CD8-positive, alpha-beta memory T cell (primary cell): ENCODE data around the gene TMEM238. TPM values are rescaled to one million over a fixed set of nuclear protein-coding genes. Genes with fewer than 3 reads are reported as not detected.
A peak's percentile ranks its signal among the peaks of the same experiment; 100 is the strongest.

ENCODE experiments used
- CTCF ChIA-PET: fragments of 350-600 bp; sonication (Branson Sonifier 250); formaldehyde crosslinking; loops from one replicate; lab custom pipeline; 2021; ENCODE audit warnings: antibody characterized with exemption; lab: Charles Lee
- POLR2A ChIA-PET: fragments of 350-600 bp; sonication (Branson Sonifier 250); formaldehyde crosslinking; loops from one replicate; lab custom pipeline; 2021; ENCODE audit warnings: antibody characterized with exemption; lab: Charles Lee
- DNase-seq, 5 donors: peaks; one replicate each; pipeline versions ENCODE4 v3.0.0 to v3.0.0-alpha.2; 2020 to 2022; ENCODE audit warnings: mixed read lengths in 1 of 5
- H3K27ac ChIP-seq: one replicate; pipeline ENCODE4 v1.7.0; 2013; ENCODE audit warnings: low read depth, mild to moderate bottlenecking, low read length, moderate library complexity
- H3K27me3 ChIP-seq: 2 replicates; pipeline ENCODE4 v1.7.0; 2013; ENCODE audit warnings: low read length, mild to moderate bottlenecking; ENCODE audit not compliant: insufficient read depth, poor library complexity, severe bottlenecking
- H3K36me3 ChIP-seq: 2 replicates; pipeline ENCODE4 v1.7.0; 2013; ENCODE audit warnings: mild to moderate bottlenecking, low read length, moderate library complexity; ENCODE audit not compliant: insufficient read depth
- H3K4me1 ChIP-seq: 2 replicates; pipeline ENCODE4 v1.7.0; 2013; ENCODE audit warnings: mild to moderate bottlenecking, low read length, moderate library complexity; ENCODE audit not compliant: insufficient read depth
- H3K4me3 ChIP-seq: 2 replicates; pipeline ENCODE4 v1.7.0; 2013; ENCODE audit warnings: mild to moderate bottlenecking, low read length
- H3K9me3 ChIP-seq: 2 replicates; pipeline ENCODE4 v1.7.0; 2013; ENCODE audit warnings: mild to moderate bottlenecking, low read length
- H3K27ac Mint-ChIP-seq, 8 donors: one replicate each; pipeline ENCODE4 v1.8.0; 2020 to 2021; ENCODE audit warnings: mixed read lengths in 8 of 8, mild to moderate bottlenecking in 6 of 8, inconsistent platforms in 3 of 8, moderate library complexity in 3 of 8
- H3K27me3 Mint-ChIP-seq, 2 donors: one replicate each; pipeline ENCODE4 v1.8.0; 2020 to 2021; ENCODE audit warnings: mixed read lengths in 2 of 2, mild to moderate bottlenecking in 1 of 2, moderate library complexity in 1 of 2
- H3K36me3 Mint-ChIP-seq, 3 donors: one replicate each; pipeline ENCODE4 v1.8.0; 2020 to 2021; ENCODE audit warnings: mixed read lengths in 3 of 3, inconsistent platforms in 1 of 3, mild to moderate bottlenecking in 1 of 3
- H3K4me1 Mint-ChIP-seq, 3 donors: one replicate each; pipeline ENCODE4 v1.8.0; 2020 to 2021; ENCODE audit warnings: mixed read lengths in 3 of 3, inconsistent platforms in 1 of 3, mild to moderate bottlenecking in 1 of 3
- H3K4me3 Mint-ChIP-seq, 7 donors: one replicate each; pipeline ENCODE4 v1.8.0; 2020 to 2021; ENCODE audit warnings: mixed read lengths in 7 of 7, mild to moderate bottlenecking in 6 of 7, moderate library complexity in 4 of 7, inconsistent platforms in 2 of 7
- H3K9me3 Mint-ChIP-seq, 5 donors: one replicate each; pipeline ENCODE4 v1.8.0; 2020 to 2022; ENCODE audit warnings: mixed read lengths in 5 of 5, mild to moderate bottlenecking in 3 of 5, moderate library complexity in 2 of 5, inconsistent platforms in 1 of 5
- polyA plus RNA-seq: library from polyadenylated mRNA; unstranded; fragments of 300-500 nt; fragmentation: Illumina TruSeq; gene quantifications from one replicate; pipeline ENCODE4 v1.2.3, GENCODE V29; 2021
- total RNA-seq, 2 experiments: library from RNA; stranded (reverse); gene quantifications; one replicate each; pipeline ENCODE4 v1.2.3, GENCODE V29; 2021

Gene TMEM238
- total and polyA plus RNA-seq, 3 experiments from 2014 or later = 1.9 to 14.1 (median 13.3) TPM

DNA sequence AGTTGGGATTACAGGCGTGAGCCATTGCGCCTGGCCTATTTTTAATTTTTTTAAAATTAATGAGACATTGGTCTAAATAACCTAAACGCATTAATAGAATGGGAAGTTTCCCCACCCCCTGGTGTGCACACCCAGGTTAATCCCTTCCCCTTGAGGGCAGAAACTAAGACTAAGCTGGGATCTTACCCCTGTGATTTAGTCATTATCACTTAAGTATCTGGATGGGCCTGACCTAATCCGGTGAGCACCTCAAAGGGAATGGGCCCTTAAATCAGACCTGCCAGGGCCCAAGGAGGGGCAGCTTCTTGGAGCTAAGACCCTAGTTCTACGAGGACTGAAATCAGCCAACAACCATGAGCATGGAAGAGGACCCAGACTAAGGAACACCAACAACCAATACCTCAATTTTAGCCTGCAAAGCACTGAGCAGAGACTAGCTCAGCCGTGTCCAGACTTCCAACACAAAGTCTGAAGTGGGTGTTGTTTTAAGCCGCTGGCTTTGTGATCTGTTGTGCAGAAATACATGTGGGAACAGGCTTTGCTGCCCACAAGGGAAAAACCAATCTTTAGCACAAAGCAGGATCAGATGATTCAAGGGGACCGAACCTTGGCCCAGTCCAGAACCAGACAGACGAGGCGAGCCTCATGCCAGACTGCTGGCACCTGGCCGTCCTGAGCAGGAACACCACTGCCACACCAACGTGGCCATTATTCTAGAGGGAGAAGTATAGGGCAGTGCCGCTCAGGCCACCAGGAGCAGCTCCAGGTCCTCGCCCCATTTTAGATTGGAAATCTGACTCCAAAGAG lies 16.4 kb upstream of the TMEM238 start:
- Mint-ChIP-seq H3K4me1 (peaks cover 9 to 17% (median 16%) of the 10 kb centered on the region in 3 donors), H3K27ac (peak overlapping the region in 2 of 8 donors; percentile 72 to 73), H3K36me3 (peaks cover under 1 to 47% (median 9%) of the 10 kb centered on the region in 3 donors), H3K9me3 (no peaks in the 10 kb centered on the region), H3K27me3 (no peaks in the 10 kb centered on the region), H3K4me3 (peak overlapping the region in 1 of 7 donors; percentile 27)
- Histone ChIP-seq H3K4me3 (no peak overlapping the region), H3K4me1 (peaks cover 1% of the 10 kb centered on the region), H3K27me3 (no peaks in the 10 kb centered on the region), H3K36me3 (peaks cover 35% of the 10 kb centered on the region), H3K27ac (no peak overlapping the region), H3K9me3 (no peaks in the 10 kb centered on the region)
- CTCF ChIA-PET = interaction anchor here (1.2 to 2.4 kb wide), 6 partner anchors 10 to 260 kb away, joined by 3 to 6 read pairs (median 4); no protein-coding TSS in a partner anchor
- POLR2A ChIA-PET = interaction anchor here (0.9 to 1.4 kb wide), 2 partner anchors 7 to 9 kb away, joined by 3 read pairs; partner anchors contain the start of gene UBE2S
- no peak for DNase-seq

DNA sequence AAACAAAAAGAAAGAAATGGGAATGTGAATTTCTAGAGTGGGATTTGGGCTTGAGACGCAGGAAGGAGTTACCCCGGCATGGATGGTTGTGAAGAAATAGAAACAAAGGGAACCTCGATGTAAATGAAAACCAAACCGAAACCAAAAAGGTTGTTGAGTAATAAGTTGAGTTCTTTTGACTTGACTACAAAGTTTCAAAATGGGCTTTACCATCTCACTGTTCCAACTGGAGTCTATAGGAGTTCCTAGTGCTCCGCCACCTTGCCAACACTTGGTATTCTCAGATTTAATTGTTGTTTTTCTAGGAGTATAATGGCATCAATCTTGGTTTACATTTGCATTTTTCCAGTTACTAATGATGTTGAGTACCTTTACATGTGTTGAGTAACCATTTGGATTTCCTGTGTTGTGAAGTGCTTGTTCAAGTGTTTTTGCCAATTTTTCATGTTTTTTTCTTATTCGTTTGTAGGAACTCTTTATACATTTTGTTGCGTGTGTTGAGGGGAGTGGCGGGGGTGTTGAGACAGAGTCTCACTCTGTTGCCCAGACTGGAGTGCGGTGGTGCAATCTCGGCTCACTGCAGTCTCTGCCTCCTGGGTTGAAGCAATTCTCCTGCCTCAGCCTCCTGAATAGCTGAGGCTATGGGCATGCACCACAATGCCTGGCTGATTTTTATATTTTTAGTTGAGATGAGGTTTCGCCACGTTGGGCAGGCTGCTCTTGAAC lies 14.3 kb upstream of the TMEM238 start:
- Histone ChIP-seq H3K36me3 (peaks cover 23% of the 10 kb centered on the region), H3K27me3 (no peaks in the 10 kb centered on the region), H3K4me3 (no peak overlapping the region), H3K27ac (no peak overlapping the region), H3K9me3 (no peaks in the 10 kb centered on the region), H3K4me1 (no peaks in the 10 kb centered on the region)
- Mint-ChIP-seq H3K4me3 (peak overlapping the region in 5 of 7 donors; percentile 2 to 76 (median 57)), H3K27ac (peak overlapping the region in 3 of 8 donors; percentile 36 to 67 (median 39)), H3K27me3 (no peaks in the 10 kb centered on the region), H3K4me1 (peaks cover 7 to 15% (median 12%) of the 10 kb centered on the region in 3 donors), H3K9me3 (no peaks in the 10 kb centered on the region), H3K36me3 (peaks cover 0 to 33% (median 8%) of the 10 kb centered on the region in 3 donors)
- no peak for DNase-seq
- POLR2A ChIA-PET = no interaction called here
- CTCF ChIA-PET = no interaction called here

DNA sequence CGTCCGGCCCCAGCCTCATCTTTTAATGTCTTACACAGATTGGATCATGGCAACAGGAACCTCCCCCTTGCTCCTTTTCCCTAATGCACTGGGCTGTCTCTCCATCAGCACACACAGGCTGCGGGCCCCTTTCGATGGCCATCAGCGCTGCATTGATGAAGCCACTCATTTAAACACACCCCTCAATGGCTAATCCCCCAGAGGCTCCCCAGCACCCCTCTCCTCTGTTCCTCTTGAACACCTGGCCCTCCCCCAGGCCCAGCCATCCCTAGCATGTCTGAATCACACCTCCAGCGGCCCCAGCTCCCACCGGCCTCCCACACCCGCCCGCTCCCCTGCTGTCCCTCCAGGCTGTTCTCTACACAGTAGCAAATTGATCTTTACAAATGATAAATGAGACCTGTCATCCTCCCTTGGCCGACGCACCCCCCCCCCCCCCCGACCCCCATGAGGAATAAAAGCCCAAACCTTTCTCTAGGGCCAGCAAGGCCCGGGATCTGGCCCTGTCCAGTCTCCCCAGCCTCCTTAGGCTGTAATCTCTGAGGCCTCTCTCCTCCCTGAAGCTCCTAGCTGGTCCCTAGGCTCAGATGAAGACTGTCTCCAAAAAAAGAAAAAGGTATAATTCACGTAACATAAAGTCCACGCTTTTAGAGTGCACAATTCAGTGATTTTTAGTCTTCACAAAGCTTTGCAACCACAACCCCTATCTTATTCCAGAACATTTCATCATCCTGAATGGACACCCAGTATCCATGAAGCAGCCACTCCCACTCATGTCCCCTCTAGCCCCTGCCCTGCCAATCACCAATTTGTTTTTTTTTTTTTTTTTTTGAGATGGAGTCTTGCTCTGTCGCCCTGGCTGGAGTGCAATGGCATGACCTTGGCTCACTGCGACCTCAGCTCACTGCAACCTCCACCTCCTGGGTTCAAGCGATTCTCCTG lies 9.0 kb upstream of the TMEM238 start:
- ChIA-PET POLR2A (no interaction called here), CTCF (interaction anchor here (1.4 to 1.6 kb wide), 2 partner anchors 9 to 10 kb away, joined by 3 to 4 read pairs; partner anchors contain the start of gene TMEM238)
- Histone ChIP-seq H3K36me3 (peaks cover 10% of the 10 kb centered on the region), H3K4me1 (peaks cover 21% of the 10 kb centered on the region), H3K27me3 (no peaks in the 10 kb centered on the region), H3K9me3 (no peaks in the 10 kb centered on the region), H3K4me3 (no peak overlapping the region), H3K27ac (no peak overlapping the region)
- Mint-ChIP-seq H3K9me3 (no peaks in the 10 kb centered on the region), H3K27me3 (peaks cover 0 to 3% of the 10 kb centered on the region in 2 donors), H3K4me3 (no peak overlapping the region), H3K36me3 (peaks cover 0 to 45% (median 0%) of the 10 kb centered on the region in 3 donors), H3K4me1 (peaks cover 26 to 44% (median 33%) of the 10 kb centered on the region in 3 donors), H3K27ac (peak overlapping the region in 1 of 8 donors; percentile 58)
- no peak for DNase-seq

DNA sequence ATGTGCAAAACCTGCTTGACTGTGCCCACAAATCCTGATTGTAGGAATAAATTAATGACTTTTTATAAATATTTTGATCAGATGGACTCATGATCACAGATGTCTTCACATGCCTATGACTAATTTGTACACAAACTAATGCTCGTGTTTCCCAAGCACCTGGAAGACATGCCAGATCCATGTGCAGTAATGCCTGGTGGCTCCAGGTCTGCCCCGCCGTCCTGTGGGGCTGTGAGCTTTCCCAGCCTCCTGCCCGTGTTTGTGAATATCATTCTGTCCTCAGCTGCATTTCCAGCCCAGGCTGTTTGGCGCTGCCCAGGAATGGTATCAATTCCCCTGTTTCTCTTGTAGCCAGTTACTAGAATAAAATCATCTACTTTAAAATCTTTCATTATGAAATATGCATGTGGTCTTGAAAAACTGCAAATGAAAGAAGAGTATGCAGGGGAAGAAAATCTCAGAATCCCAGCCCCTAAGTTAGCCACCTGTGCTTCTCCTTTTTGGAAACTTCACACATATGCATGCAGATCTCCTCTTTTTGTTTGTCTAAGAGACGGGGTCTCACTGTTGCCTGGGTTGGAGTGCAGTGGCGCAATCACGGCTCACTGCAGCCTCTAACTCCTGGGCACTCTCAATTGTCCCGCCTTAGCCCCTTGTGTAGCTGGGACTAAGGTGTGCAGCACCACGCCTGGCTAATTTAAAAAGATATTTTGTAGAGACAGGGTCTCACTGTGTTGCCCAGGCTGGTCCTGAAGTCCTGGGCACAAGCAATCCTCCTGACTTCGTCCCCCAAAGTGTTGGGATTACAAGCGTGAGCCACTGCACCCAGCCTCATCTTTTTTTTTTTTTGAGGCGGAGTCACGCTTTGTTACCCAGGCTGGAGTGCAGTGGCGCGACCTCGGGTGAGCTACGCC lies 7.9 kb upstream of the TMEM238 start:
- no peak overlapping the region for H3K4me3 ChIP-seq
- H3K27ac ChIP-seq = no peak overlapping the region
- Mint-ChIP-seq H3K4me1 (peaks cover 35 to 50% (median 41%) of the 10 kb centered on the region in 3 donors), H3K27ac (peak overlapping the region in 1 of 8 donors; percentile 99), H3K9me3 (no peaks in the 10 kb centered on the region), H3K27me3 (peaks cover 0 to 3% of the 10 kb centered on the region in 2 donors), H3K36me3 (peaks cover 0 to 56% (median 0%) of the 10 kb centered on the region in 3 donors), H3K4me3 (peak overlapping the region in 1 of 7 donors; percentile 40)
- peaks cover 22% of the 10 kb centered on the region for H3K36me3 ChIP-seq
- DNase-seq = no peak
- CTCF ChIA-PET = interaction anchor here (1.7 kb wide), 1 partner anchor 90 kb away, joined by 4 read pairs; no protein-coding TSS in a partner anchor
- peaks cover 33% of the 10 kb centered on the region for H3K4me1 ChIP-seq
- POLR2A ChIA-PET = interaction anchor here (1.0 to 1.8 kb wide), 2 partner anchors 8 to 15 kb away, joined by 3 to 10 read pairs; partner anchors contain the start of gene UBE2S
- no peaks in the 10 kb centered on the region for H3K27me3 ChIP-seq
- no peaks in the 10 kb centered on the region for H3K9me3 ChIP-seq

DNA sequence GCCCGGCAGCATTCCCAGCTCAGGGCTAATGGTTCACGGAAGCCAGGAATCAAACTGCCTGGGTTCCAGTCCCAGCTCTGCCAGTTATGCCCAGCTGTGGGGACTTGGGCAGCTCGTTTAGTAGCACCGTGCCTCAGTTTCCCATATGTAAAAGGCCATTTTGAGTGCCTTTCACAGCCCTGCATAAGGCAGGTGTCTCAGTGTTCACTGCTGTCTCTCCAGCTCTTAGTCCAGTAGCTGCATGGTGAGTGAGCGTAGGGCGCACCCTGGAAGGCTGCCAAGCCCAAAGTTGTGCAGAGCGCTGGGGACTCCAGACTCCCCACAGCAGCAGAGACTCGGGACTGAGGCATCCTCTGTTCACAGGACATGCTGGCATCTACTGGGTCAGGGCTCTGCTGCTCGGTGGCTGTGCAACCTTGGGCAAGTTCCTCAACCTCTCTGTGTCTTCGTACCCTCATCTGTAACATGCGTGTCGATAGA lies 7.1 kb upstream of the TMEM238 start:
- Histone ChIP-seq H3K27ac (no peak overlapping the region), H3K36me3 (peaks cover 28% of the 10 kb centered on the region), H3K27me3 (no peaks in the 10 kb centered on the region), H3K4me1 (peaks cover 39% of the 10 kb centered on the region), H3K9me3 (no peaks in the 10 kb centered on the region), H3K4me3 (no peak overlapping the region)
- H3K36me3 Mint-ChIP-seq = peaks cover 0 to 64% (median 4%) of the 10 kb centered on the region in 3 donors
- peaks cover 0 to 3% of the 10 kb centered on the region in 2 donors for H3K27me3 Mint-ChIP-seq
- no peak for DNase-seq
- POLR2A ChIA-PET = interaction anchor here (1.0 to 1.8 kb wide), 2 partner anchors 9 to 16 kb away, joined by 3 to 10 read pairs; partner anchors contain the start of gene UBE2S
- H3K27ac Mint-ChIP-seq = peak overlapping the region in 3 of 8 donors; percentile 22 to 99 (median 37)
- CTCF ChIA-PET = interaction anchor here (1.0 to 1.7 kb wide), 2 partner anchors 9 to 90 kb away, joined by 3 to 4 read pairs; no protein-coding TSS in a partner anchor
- H3K4me1 Mint-ChIP-seq = peaks cover 42 to 57% (median 48%) of the 10 kb centered on the region in 3 donors
- no peaks in the 10 kb centered on the region for H3K9me3 Mint-ChIP-seq
- peak overlapping the region in 1 of 7 donors; percentile 89 for H3K4me3 Mint-ChIP-seq

DNA sequence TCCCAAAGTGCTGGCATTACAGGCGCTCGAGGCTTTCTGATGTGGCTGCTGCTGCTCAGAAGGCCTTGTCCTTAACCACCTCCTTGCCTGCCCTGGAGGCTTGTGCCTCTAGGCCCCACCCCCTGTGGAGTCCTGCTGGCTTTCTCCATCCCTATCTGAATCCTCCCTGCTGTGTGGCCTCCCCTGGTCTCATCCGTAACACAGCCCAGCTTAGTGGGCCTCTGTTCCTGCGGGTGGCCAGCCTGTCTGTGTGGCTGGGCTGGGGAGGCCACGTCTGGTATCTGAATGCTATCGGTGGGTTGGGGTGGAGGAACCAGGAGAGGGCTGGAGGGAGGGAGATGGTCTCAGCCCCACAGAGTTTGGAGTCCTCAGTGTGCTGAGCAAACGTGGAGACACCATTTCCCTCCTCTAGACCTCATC lies 6.4 kb upstream of the TMEM238 start:
- H3K4me1 Mint-ChIP-seq = peaks cover 42 to 61% (median 52%) of the 10 kb centered on the region in 3 donors
- H3K9me3 Mint-ChIP-seq = no peaks in the 10 kb centered on the region
- no peaks in the 10 kb centered on the region for H3K9me3 ChIP-seq
- ChIA-PET POLR2A (interaction anchor here (1.8 to 2.1 kb wide), 2 partner anchors 16 to 17 kb away, joined by 10 to 12 read pairs; partner anchors contain the start of gene UBE2S), CTCF (interaction anchor here (1.0 to 1.7 kb wide), 6 partner anchors 10 to 249 kb away, joined by 3 to 5 read pairs (median 4); partner anchors contain the start of gene HSPBP1)
- H3K4me3 ChIP-seq = no peak overlapping the region
- no peaks in the 10 kb centered on the region for H3K27me3 ChIP-seq
- no peak for DNase-seq
- peaks cover 39% of the 10 kb centered on the region for H3K4me1 ChIP-seq
- H3K36me3 ChIP-seq = peaks cover 28% of the 10 kb centered on the region
- peaks cover 3 to 71% (median 5%) of the 10 kb centered on the region in 3 donors for H3K36me3 Mint-ChIP-seq
- H3K4me3 Mint-ChIP-seq = peak overlapping the region in 2 of 7 donors; percentile 9 to 89
- H3K27me3 Mint-ChIP-seq = peaks cover 0 to 7% of the 10 kb centered on the region in 2 donors
- H3K27ac ChIP-seq = no peak overlapping the region
- peak overlapping the region in 7 of 8 donors; percentile 17 to 99 (median 49) for H3K27ac Mint-ChIP-seq
